ENCODE results near the gene DHCR24. TPM values are rescaled to one million over a fixed set of nuclear protein-coding genes. Genes with fewer than 3 reads are reported as not detected.

The DHCR24 gene, protein sequence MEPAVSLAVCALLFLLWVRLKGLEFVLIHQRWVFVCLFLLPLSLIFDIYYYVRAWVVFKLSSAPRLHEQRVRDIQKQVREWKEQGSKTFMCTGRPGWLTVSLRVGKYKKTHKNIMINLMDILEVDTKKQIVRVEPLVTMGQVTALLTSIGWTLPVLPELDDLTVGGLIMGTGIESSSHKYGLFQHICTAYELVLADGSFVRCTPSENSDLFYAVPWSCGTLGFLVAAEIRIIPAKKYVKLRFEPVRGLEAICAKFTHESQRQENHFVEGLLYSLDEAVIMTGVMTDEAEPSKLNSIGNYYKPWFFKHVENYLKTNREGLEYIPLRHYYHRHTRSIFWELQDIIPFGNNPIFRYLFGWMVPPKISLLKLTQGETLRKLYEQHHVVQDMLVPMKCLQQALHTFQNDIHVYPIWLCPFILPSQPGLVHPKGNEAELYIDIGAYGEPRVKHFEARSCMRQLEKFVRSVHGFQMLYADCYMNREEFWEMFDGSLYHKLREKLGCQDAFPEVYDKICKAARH
- polyA plus RNA-seq = 11.9 and 14.3 TPM in 2 replicates

DNA sequence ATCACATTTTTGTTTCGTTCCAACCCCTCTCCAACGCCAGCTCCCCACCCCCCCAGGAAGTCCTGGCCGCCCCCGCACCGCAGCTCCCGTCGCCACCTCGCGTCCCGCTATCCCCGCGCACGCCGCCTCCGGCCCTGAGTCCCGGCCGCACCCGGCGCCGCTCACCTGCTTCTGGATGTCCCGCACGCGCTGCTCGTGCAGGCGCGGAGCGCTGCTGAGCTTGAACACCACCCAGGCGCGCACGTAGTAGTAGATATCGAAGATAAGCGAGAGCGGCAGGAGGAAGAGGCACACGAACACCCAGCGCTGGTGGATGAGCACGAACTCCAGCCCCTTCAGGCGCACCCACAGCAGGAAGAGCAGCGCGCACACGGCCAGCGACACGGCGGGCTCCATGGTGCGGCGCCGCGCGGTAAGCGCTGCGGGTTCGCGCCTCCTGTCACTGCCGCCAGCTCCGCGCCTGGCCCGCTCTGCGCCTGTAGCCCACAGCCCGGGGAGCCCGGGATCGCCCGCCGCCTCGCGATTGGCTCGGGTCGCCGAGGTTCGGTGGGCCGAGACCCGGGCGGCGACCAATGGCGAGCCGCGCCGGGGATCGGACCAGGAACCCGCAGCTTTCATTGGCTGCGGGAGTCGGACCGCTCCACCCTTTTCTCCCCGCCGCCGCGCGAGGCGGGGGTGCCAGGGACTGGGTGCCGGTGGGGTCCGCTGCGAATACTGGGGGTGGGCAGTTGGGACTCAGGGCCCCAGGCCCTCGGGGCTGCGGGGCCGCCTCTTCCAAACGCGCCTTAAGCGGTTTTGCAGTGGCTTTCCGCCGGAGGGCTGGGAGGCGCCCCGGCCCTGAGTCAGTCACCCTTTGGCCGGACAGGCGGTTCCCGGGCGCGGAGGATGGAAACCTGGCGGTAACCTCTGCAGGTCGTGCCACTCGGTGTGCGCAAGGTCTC lies at the start of gene DHCR24:
DHCR24 (minus strand) TSS at position 472 of the 941 bp plus-strand sequence; CDS start at position 396, 76 bp downstream.

DNA sequence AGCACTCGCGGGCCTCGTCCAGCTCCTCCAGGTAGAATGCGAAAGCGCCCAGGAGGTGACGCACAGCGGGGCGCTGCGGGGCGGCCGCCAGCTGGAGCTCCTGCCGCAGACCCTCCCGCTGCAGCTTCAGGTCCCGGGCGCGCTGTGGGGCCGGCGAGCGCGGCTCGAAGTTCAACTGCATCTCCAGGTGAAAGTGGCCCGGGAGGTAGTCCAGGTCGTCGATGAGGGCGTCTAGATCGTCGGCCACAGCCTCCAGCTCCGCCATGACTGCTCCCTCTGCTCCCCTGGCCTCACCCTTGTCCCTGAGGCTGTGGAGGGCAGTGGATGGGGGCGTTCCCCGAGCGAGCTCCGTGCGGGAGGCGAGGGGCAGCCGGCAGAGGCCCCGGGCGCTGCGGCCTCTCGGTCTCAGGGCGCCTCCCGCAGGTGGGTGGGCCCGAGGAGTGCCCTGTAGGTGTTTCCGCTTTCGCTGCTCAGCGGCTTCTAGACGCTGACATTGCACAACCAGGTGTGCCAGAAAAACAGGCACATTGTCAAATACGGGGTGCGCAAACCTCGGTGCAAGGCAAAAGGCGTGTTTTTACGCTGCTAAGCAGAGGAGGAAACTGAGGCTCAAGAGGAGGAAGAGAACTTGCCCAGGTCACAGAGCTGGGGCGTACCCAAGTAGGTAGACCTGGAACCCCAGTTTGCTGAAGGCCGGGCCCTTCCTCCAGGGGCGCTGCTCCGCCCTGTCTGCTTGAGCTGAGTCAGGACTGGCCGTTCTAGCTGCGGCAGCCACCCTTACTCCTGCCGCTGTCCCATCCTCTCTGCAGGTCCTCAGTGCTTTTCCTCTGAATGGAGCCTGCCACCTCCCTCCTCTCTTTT lies 85.9 kb downstream of the DHCR24 start, which contains the start of gene TTC22:
TTC22 (minus strand) TSS at position 425 of the 861 bp plus-strand sequence; CDS start at position 265, 160 bp downstream.

Other genes with a start within 250 kb of the DHCR24 start
- 0.11 and 1.2 TPM in 2 replicates for gene MROH7, start 245.4 kb downstream of the DHCR24 start, polyA plus RNA-seq
- 19.8 and 23.2 TPM in 2 replicates for gene TTC4, start 171.3 kb downstream of the DHCR24 start, polyA plus RNA-seq
- gene PARS2, start 122.7 kb downstream of the DHCR24 start, polyA plus RNA-seq = 1.3 and 3.0 TPM in 2 replicates
- gene TTC22, start 85.9 kb downstream of the DHCR24 start, polyA plus RNA-seq = not detected in 2 replicates
- gene TMEM61, start 93.4 kb upstream of the DHCR24 start, polyA plus RNA-seq = not detected in 2 replicates
- gene BSND, start 111.7 kb upstream of the DHCR24 start, polyA plus RNA-seq = not detected in 2 replicates
- gene PCSK9, start 152.4 kb upstream of the DHCR24 start, polyA plus RNA-seq = 3.5 and 4.3 TPM in 2 replicates

All from Purkinje cell (primary cell).